Activated naive CD4-positive, alpha-beta T cell treated with anti-CD3 and anti-CD28 coated beads for 36 hours (primary cell): ENCODE results near the gene EIF4EBP3. TPM values are rescaled to one million over a fixed set of nuclear protein-coding genes. Genes with fewer than 3 reads are reported as not detected.
A peak's percentile ranks its signal among the peaks of the same experiment; 100 is the strongest.

Experiments used
- CTCF ChIA-PET: fragments of 350-600 bp; sonication (Branson Sonifier 250); formaldehyde crosslinking; loops from one replicate; lab custom pipeline; 2021; ENCODE audit warnings: antibody characterized with exemption; lab: Charles Lee
- DNase-seq: peaks from one replicate; pipeline ENCODE4 v3.0.0-alpha.2; 2020
- H3K27ac Mint-ChIP-seq: one replicate; pipeline ENCODE4 v1.8.0; 2021; ENCODE audit warnings: mild to moderate bottlenecking, mixed read lengths
- H3K27me3 Mint-ChIP-seq: one replicate; pipeline ENCODE4 v1.8.0; 2021; ENCODE audit warnings: low read depth, mixed read lengths
- H3K36me3 Mint-ChIP-seq: one replicate; pipeline ENCODE4 v1.8.0; 2021; ENCODE audit warnings: low read depth, mixed read lengths
- H3K4me1 Mint-ChIP-seq: one replicate; pipeline ENCODE4 v1.8.0; 2021; ENCODE audit warnings: low read depth, mixed read lengths
- H3K4me3 Mint-ChIP-seq: one replicate; pipeline ENCODE4 v1.8.0; 2021; ENCODE audit warnings: mild to moderate bottlenecking, moderate library complexity, mixed read lengths
- H3K9me3 Mint-ChIP-seq: one replicate; pipeline ENCODE4 v1.8.0; 2021; ENCODE audit warnings: mixed read lengths
- intact Hi-C: fragments of 100-400 bp; cut with micrococcal nuclease; formaldehyde crosslinking; loops from one replicate; pipeline ENCODE4 v1.15.1; 2023
- total RNA-seq, 2 experiments: library from RNA; stranded (reverse); gene quantifications; one replicate each; pipeline ENCODE4 v1.2.3, GENCODE V29; 2021

EIF4EBP3 gene
- total RNA-seq, 2 experiments from 2014 or later, result 27.2 to 28.5 TPM

DNA sequence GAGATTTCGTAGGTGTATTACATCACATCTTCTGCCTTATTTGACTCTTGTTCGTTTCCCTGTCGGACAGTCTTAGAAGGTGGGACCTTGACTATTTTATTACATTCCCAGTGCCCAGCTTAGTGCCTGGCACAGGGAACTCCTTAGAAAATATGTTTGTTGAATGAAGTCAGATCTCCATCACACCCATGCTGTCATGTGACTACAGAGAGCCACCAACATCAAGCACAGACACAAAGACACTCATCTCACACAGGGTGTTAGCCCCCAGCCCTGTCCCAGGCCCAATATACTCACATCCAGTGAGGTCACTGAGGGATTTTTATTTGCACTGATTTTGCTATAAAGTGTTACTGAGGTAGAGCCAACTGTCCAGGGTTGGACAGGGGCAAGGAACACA, 10.5 kb downstream of the EIF4EBP3 start:
- Mint-ChIP-seq H3K4me1 (peaks cover 44% of the 10 kb centered on the region), H3K4me3 (peak overlapping the region; percentile 79), H3K27me3 (no peaks in the 10 kb centered on the region), H3K36me3 (peaks cover 22% of the 10 kb centered on the region), H3K9me3 (no peaks in the 10 kb centered on the region), H3K27ac (peak overlapping the region; percentile 93)
- DNase-seq, result no peak
- CTCF ChIA-PET, result interaction anchor here (1.0 to 3.0 kb wide), 3 partner anchors 10 to 133 kb away, joined by 3 to 17 read pairs (median 4); partner anchors contain the start of genes CD14 and EIF4EBP3
- intact Hi-C loops, result loop anchor here (1.0 to 10.0 kb wide), 6 partner anchors 11 to 1263 kb away; partner anchors contain the start of genes ANKHD1, EIF4EBP3, HARS1 and HARS2

DNA sequence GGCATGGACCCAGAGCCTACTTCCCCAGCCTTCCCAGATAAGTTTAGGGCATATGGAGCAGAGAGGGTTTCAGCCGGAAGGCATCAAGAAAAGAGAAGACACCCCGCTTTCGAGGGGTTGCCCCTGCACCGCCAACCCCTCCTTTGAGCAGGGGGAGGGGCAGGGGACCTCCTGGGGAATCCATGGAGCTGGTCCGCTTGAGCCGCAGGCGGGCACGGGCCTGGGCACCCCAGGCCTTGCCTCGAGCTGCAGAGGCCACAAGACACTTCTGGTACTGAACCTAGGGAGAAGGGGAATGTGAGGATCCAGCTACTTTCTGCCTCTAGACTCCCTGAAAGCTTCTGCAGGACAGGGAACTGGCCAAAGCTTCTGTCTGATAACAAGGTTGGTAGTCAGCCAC, 11.1 kb downstream of the EIF4EBP3 start:
- DNase-seq, result no peak
- Mint-ChIP-seq H3K36me3 (peaks cover 16% of the 10 kb centered on the region), H3K27me3 (no peaks in the 10 kb centered on the region), H3K4me3 (no peak overlapping the region), H3K9me3 (no peaks in the 10 kb centered on the region), H3K27ac (peak overlapping the region; percentile 93), H3K4me1 (peaks cover 43% of the 10 kb centered on the region)
- intact Hi-C loops, result loop anchor here (10.0 kb wide), 1 partner anchor 1264 kb away; the partner anchor contains the start of gene MATR3
- CTCF ChIA-PET, result interaction anchor here (1.6 to 3.0 kb wide), 2 partner anchors 11 to 74 kb away, joined by 4 to 17 read pairs; partner anchors contain the start of genes CD14 and EIF4EBP3

DNA sequence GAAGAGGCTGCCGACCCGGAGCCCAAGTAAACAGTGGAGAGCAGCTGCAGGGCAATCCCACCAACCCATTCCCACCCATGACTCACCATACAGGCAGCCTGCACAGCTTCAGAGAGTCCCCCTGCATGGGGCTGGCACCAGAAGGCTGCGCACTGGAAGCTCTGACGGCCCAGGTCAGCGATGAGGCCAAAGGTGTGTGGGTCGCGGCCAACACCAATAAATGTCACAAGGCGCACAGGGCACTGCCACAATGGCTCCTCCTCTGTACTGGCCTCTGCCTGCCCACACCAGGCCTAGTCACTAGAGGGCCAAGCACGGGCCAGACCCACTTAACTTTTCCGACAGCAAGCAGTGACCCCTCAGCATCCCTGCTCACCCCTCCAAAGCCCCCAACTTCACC, 12.8 kb downstream of the EIF4EBP3 start:
- Mint-ChIP-seq H3K36me3 (peaks cover 17% of the 10 kb centered on the region), H3K9me3 (no peaks in the 10 kb centered on the region), H3K27me3 (no peaks in the 10 kb centered on the region), H3K27ac (no peak overlapping the region), H3K4me3 (no peak overlapping the region), H3K4me1 (peaks cover 35% of the 10 kb centered on the region)
- intact Hi-C loops, result loop anchor here (5.0 kb wide), 3 partner anchors 383 to 1057 kb away; partner anchors contain the start of genes CYSTM1, DIAPH1 and PURA
- CTCF ChIA-PET, result interaction anchor here (0.6 kb wide), 1 partner anchor 75 kb away, joined by 3 read pairs; no protein-coding TSS in a partner anchor
- no peak for DNase-seq

DNA sequence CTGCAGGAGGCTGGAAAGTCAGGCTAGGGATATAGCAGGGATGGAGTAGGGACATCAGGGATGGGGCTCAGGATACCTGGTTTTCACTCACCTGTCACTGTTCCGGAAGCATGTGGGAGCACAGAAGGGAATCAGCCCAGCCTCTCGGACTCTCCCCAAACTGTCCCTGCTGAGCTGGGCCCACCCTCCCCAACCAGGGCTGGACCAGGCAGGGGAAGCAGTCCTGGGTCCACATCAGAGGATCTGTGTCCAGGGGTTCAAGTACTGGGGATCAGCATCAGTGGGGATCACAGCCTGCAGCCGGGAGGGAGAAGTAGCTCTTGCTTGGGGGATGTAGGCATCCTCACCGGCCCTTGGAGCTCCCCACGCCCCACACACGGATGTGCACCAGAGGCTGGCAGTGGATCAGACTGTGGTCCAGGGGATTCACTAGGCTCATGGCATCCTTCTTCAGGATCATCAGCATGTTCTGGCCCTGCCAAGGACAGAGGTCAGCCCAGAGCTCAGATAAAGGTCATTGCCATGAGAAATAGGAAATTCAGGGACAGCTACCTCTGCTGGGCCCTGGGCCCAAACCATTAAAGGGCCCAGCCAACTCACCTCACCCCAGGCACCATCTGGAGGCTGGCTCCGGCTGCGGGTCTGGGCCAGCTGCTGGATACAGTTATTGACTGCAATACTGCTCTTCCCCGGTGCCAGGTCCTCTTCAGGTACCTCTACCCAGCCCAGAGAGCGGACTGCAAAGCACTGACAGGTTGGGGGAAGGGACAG, 14.5 kb downstream of the EIF4EBP3 start:
- CTCF ChIA-PET, result interaction anchor here (0.8 to 1.4 kb wide), 2 partner anchors 14 to 73 kb away, joined by 3 to 4 read pairs; no protein-coding TSS in a partner anchor
- peaks cover 36% of the 10 kb centered on the region for H3K4me1 Mint-ChIP-seq
- intact Hi-C loops, result loop anchor here (5.0 kb wide), 3 partner anchors 385 to 1055 kb away; partner anchors contain the start of genes CYSTM1, DIAPH1 and PURA
- no peaks in the 10 kb centered on the region for H3K9me3 Mint-ChIP-seq
- no peak overlapping the region for H3K4me3 Mint-ChIP-seq
- peaks cover 11% of the 10 kb centered on the region for H3K36me3 Mint-ChIP-seq
- DNase-seq, result no peak
- no peaks in the 10 kb centered on the region for H3K27me3 Mint-ChIP-seq
- no peak overlapping the region for H3K27ac Mint-ChIP-seq

DNA sequence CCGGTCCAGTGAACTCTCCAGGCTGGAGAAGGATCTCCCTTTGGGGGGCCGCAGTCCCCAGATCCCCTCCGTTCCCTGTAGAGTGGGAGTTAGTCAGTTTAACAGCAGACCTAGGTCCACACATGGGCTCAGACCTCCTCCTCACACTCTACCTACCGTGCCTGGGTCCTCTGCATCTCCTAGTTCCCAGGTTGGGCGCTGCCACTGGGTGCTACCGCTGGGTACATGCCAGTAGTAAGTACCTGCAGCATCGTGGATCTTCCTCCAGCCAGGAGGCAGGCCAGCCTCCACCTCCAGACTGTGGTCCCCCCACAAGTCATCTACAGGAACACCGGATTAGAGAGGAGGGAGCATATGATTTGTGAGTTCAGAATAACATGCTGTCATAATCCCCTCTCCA, 16.1 kb downstream of the EIF4EBP3 start:
- Mint-ChIP-seq H3K4me3 (peak overlapping the region; percentile 96), H3K9me3 (no peaks in the 10 kb centered on the region), H3K36me3 (peaks cover 24% of the 10 kb centered on the region), H3K4me1 (peaks cover 45% of the 10 kb centered on the region), H3K27me3 (no peaks in the 10 kb centered on the region), H3K27ac (peak overlapping the region; percentile 68)
- CTCF ChIA-PET, result interaction anchor here (1.0 to 1.3 kb wide), 3 partner anchors 69 to 200 kb away, joined by 3 to 4 read pairs (median 3); partner anchors contain the start of gene CD14
- intact Hi-C loops, result loop anchor here (5.0 kb wide), 3 partner anchors 386 to 1054 kb away; partner anchors contain the start of genes CYSTM1, DIAPH1 and PURA
- no peak for DNase-seq

DNA sequence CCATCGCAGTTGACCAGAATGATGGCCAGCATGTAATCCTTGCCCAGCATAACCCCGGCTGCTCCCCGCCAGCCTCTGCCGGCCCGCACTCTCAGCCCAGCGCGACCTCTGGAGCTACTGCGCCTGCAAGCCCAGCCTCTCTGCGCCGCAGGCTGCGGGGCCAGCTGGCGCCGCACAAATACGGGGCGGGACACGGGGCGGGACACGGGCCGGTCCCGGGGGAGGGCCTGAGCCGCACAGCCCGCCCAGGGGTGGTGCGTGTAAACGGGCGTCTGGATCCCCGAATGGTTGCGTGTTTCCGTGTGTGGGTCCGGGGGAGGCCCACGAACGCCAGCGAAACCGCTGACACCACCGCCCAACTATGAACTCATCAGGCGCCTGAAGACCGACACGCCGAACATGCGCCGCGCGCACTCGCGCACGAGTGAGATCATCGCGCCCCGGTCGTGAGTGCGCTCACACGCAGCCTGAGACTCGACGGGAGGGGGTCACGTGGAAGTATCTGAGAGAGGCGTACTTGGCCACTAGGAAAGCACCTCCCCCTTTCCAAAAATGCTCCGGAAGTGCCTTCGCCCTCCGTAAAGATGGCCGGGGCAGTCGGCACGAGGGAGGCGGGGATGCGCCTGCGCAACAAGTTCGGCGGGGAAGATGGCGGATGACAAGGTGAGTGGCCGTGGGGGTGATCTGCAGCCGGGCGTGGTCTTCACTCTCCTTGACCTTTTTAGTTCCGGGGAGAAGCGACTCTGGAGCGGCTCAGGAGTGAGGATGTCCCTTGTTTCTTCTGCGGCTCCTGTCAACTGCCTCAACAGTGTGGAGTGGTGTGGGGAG, 16.9 kb downstream of the EIF4EBP3 start, which contains the start of the genes APBB3 and SLC35A4:
APBB3 (minus strand) TSS at position 403 of the 828 bp plus-strand sequence; CDS start at position 50, 353 bp downstream.
SLC35A4 (plus strand) TSS at position 633 of the 828 bp plus-strand sequence. CDS start 2,342 bp downstream, outside the sequence.
- peak; percentile 97 for DNase-seq
- H3K4me3 Mint-ChIP-seq, result peak within 1 kb of the TSS; percentile 96
- peaks cover 53% of the 10 kb centered on the region for H3K4me1 Mint-ChIP-seq
- CTCF ChIA-PET, result interaction anchor here (0.6 to 1.5 kb wide), 4 partner anchors 10 to 305 kb away, joined by 3 to 4 read pairs (median 3); partner anchors contain the start of gene CD14
- no peaks in the 10 kb centered on the region for H3K9me3 Mint-ChIP-seq
- peaks cover 25% of the 10 kb centered on the region for H3K36me3 Mint-ChIP-seq
- intact Hi-C loops, result loop anchor here (1.0 to 5.0 kb wide), 11 partner anchors 8 to 1053 kb away; partner anchors contain the start of genes ANKHD1, CYSTM1, DIAPH1 and EIF4EBP3
- peak within 1 kb of the TSS; percentile 93 for H3K27ac Mint-ChIP-seq
- no peaks in the 10 kb centered on the region for H3K27me3 Mint-ChIP-seq

DNA sequence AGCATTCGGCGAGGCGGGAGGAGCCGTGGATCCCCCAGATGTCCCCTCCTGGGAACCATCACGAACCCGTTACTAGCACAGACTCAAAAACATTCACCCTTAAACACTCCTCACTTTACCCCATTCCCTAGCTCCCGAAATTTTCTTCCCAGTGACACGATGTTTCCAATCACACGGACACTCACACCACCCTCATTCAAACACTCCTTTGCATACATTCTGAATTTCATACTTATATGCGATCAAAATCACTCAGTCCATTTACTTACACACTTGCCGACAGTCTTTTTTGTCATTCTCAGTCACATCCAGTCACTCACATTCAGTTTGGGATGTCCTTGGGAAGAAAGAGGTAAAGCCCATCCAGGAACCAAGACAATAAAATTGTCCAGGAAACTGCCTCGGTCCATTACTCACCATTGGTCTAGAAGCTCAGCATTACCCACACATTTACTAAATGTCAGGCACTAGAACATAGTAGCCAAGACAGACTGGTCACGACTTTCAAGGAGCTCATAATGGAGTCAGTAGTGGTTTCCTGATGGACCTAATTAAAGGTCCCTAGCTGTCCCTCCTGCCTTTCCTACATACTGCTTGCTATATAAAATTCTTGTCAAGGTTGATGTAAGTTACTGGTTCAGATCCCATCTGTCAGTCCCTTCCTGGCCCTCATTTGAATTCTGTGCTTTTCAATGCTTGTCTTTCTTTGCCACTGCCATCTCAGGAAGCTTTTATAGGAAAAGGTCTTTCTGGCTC, 17.7 kb downstream of the EIF4EBP3 start:
- Mint-ChIP-seq H3K27ac (peak overlapping the region; percentile 93), H3K4me3 (peak overlapping the region; percentile 96), H3K9me3 (no peaks in the 10 kb centered on the region), H3K27me3 (no peaks in the 10 kb centered on the region), H3K4me1 (peaks cover 60% of the 10 kb centered on the region), H3K36me3 (peaks cover 29% of the 10 kb centered on the region)
- no peak for DNase-seq
- CTCF ChIA-PET, result interaction anchor here (0.7 to 1.5 kb wide), 5 partner anchors 9 to 352 kb away, joined by 3 to 5 read pairs (median 4); no protein-coding TSS in a partner anchor
- intact Hi-C loops, result no loop called here

DNA sequence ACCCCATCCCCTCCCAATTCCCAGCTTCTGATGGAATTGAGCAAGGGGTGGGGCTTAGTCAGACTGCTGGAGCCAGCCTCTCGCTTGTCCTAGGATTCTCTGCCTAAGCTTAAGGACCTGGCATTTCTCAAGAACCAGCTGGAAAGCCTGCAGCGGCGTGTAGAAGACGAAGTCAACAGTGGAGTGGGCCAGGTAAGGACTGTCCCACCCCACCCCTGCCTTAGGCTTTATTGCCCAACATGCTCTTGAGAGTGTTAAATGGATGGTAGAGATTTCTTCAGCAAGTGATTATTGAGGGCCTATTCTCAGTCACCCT, 18.3 kb downstream of the EIF4EBP3 start:
- Mint-ChIP-seq H3K27ac (peak overlapping the region; percentile 93), H3K9me3 (no peaks in the 10 kb centered on the region), H3K36me3 (peaks cover 33% of the 10 kb centered on the region), H3K27me3 (no peaks in the 10 kb centered on the region), H3K4me3 (peak overlapping the region; percentile 96), H3K4me1 (peaks cover 61% of the 10 kb centered on the region)
- intact Hi-C loops, result no loop called here
- DNase-seq, result no peak
- CTCF ChIA-PET, result interaction anchor here (0.7 to 1.5 kb wide), 5 partner anchors 8 to 353 kb away, joined by 3 to 5 read pairs (median 4); no protein-coding TSS in a partner anchor

DNA sequence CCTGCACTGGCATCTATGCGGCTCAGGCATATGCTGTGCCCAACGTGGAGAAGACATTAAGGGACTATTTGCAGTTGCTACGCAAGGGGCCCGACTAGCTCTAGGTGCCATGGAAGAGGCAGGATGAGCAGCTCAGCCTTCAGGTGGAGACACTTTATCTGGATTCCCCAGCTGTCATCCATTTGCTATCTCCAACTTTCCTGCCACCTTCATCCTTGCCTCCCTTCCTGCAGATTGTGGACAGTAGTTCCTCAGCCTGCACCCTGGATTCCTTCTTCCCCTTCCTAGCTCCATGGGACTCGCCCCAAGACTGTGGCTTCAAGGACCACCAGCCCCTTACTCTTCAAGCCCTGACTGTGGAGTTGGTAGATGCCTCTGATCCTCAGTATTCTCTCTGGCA, 19.2 kb downstream of the EIF4EBP3 start:
- CTCF ChIA-PET, result interaction anchor here (1.0 to 1.1 kb wide), 2 partner anchors 39 to 194 kb away, joined by 3 to 4 read pairs; no protein-coding TSS in a partner anchor
- intact Hi-C loops, result no loop called here
- H3K27ac Mint-ChIP-seq, result no peak overlapping the region
- H3K27me3 Mint-ChIP-seq, result no peaks in the 10 kb centered on the region
- H3K9me3 Mint-ChIP-seq, result no peaks in the 10 kb centered on the region
- DNase-seq, result no peak
- H3K4me1 Mint-ChIP-seq, result peaks cover 61% of the 10 kb centered on the region
- no peak overlapping the region for H3K4me3 Mint-ChIP-seq
- peaks cover 35% of the 10 kb centered on the region for H3K36me3 Mint-ChIP-seq

DNA sequence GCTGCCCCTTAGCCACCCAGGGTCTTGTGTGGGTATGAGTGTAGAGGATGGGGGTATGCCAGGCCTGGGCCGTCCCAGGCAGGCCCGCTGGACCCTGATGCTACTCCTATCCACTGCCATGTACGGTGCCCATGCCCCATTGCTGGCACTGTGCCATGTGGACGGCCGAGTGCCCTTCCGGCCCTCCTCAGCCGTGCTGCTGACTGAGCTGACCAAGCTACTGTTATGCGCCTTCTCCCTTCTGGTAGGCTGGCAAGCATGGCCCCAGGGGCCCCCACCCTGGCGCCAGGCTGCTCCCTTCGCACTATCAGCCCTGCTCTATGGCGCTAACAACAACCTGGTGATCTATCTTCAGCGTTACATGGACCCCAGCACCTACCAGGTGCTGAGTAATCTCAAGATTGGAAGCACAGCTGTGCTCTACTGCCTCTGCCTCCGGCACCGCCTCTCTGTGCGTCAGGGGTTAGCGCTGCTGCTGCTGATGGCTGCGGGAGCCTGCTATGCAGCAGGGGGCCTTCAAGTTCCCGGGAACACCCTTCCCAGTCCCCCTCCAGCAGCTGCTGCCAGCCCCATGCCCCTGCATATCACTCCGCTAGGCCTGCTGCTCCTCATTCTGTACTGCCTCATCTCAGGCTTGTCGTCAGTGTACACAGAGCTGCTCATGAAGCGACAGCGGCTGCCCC, 19.8 kb downstream of the EIF4EBP3 start:
- no peak for DNase-seq
- no peak overlapping the region for H3K4me3 Mint-ChIP-seq
- peaks cover 35% of the 10 kb centered on the region for H3K36me3 Mint-ChIP-seq
- peaks cover 61% of the 10 kb centered on the region for H3K4me1 Mint-ChIP-seq
- no peaks in the 10 kb centered on the region for H3K9me3 Mint-ChIP-seq
- peak overlapping the region; percentile 87 for H3K27ac Mint-ChIP-seq
- CTCF ChIA-PET, result interaction anchor here (0.5 to 1.1 kb wide), 3 partner anchors 13 to 195 kb away, joined by 3 to 4 read pairs (median 3); no protein-coding TSS in a partner anchor
- H3K27me3 Mint-ChIP-seq, result no peaks in the 10 kb centered on the region
- intact Hi-C loops, result no loop called here
